Tibial nerve (tissue), 4 donors: ENCODE measurements around the gene PHF2. TPM values are rescaled to one million over a fixed set of nuclear protein-coding genes. Genes with fewer than 3 reads are reported as not detected.
A peak's percentile ranks its signal among the peaks of the same experiment; 100 is the strongest.
"Not testable (repeated sequence)": the region's sequence is repeated elsewhere in the genome, so short reads cannot be mapped to it uniquely, and the experiment has no call there.

Experiments used
- DNase-seq, 2 donors: peaks; one replicate each; pipeline ENCODE4 v3.0.0-alpha.2; 2019; ENCODE audit warnings: low spot score in 2 of 2
- H3K27ac ChIP-seq, 4 donors: fragments of 200-600 bp; sonication (generic) in 3 of 4; one replicate each; pipeline ENCODE4 v1.5.1; 2017 to 2019; ENCODE audit warnings: mild to moderate bottlenecking in 1 of 4
- H3K27me3 ChIP-seq, 2 donors: fragments of 200-600 bp; sonication (generic) in 1 of 2; one replicate each; pipeline versions ENCODE4 v1.5.1 to v1.6.0; 2017 to 2019
- H3K36me3 ChIP-seq, 3 donors: fragments of 200-600 bp; sonication (generic); one replicate each; pipeline ENCODE4 v1.5.1; 2018 to 2019
- H3K4me1 ChIP-seq, 4 donors: fragments of 200-600 bp; sonication (generic) in 3 of 4; one replicate each; pipeline ENCODE4 v1.5.1; 2017 to 2019
- H3K4me3 ChIP-seq, 4 donors: fragments of 200-600 bp; sonication (generic) in 3 of 4; one replicate each; pipeline ENCODE4 v1.5.1; 2017 to 2019; ENCODE audit warnings: mild to moderate bottlenecking in 1 of 4, moderate library complexity in 1 of 4
- H3K9me3 ChIP-seq, 4 donors: fragments of 200-600 bp; sonication (generic) in 3 of 4; one replicate each; pipeline ENCODE4 v1.5.1; 2017 to 2019
- EP300 ChIP-seq, 2 donors: sonication (generic); formaldehyde crosslinking; IDR thresholded peaks; one replicate each; pipeline ENCODE4 v1.6.1; 2017; ENCODE audit warnings: antibody characterized with exemption in 2 of 2, mild to moderate bottlenecking in 1 of 2
- POLR2A ChIP-seq, 2 donors: fragments of 450-650 bp; IDR thresholded peaks; one replicate each; pipeline ENCODE4 v1.6.1; 2017; ENCODE audit warnings: antibody characterized with exemption in 2 of 2, mild to moderate bottlenecking in 2 of 2, moderate library complexity in 2 of 2
- WGBS, 2 donors: methylation state at CpG; one replicate each; pipeline ENCODE4 v1.1.5; 2018; 5-methylcytosine and 5-hydroxymethylcytosine counted together
- total RNA-seq, 4 donors: library from RNA; depleted of rRNA; stranded (reverse); fragments of >200 nt; gene quantifications; one replicate each; pipeline ENCODE4 v1.1.0, GENCODE V29; 2016
- TF ChIP-seq, protein P1 (sequence below), 5 experiments: fragments of 200-600 bp in 3 of 5; fragments of 450-650 bp in 2 of 5; sonication (generic) in 3 of 5; IDR thresholded peaks; one replicate each; pipeline ENCODE4 v1.5.1; 2016 to 2019; ENCODE audit warnings: antibody characterized with exemption in 5 of 5, mild to moderate bottlenecking in 3 of 5, moderate library complexity in 2 of 5

Gene PHF2
- total RNA-seq, 4 donors from 2014 or later: 36.6 to 41.7 (median 38.6) TPM

DNA sequence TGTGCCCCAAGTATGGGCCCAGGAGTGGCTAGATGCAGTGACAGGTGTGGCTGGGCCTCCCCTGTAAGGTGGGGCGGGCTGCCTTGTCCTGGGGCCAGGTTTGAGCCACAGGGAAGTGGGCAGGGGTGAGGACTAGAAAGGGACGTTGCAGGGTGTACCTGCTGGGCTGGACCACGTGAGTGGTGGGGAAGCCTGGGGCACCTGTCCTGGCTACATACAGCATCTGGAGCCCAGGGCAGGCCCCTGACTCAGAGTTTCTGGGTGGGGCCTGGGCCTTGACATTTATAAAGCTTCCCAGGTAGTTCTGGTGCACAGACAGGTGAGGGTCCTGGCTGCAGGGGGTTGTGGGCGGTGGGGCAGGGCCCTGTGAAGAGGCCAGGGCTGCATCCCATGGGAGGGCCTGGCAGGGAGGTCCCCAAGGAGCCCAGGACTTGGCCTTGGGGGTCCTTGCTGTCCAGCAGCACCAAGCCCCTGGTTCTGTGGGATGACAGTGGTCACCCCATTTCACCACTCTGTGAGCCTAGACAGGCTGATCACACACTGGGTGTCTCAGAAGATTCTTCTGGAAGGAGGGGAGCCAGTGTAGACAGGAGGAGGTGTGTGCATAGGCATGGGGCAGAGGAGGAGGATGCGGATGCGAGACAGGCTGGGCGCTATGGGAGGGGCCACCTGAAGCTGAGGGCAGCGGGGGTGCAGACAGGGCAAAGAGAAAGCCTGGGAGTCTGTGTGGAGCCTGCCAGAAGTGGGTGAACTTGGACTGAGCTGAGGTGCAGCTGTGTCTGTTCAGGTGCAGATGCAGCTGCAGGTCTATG is 94.0 kb downstream of the PHF2 start:
- Histone ChIP-seq H3K27ac (no peak overlapping the region), H3K9me3 (no peaks in the 10 kb centered on the region), H3K36me3 (peaks cover 3 to 60% (median 4%) of the 10 kb centered on the region in 3 donors), H3K27me3 (no peaks in the 10 kb centered on the region), H3K4me1 (no peaks in the 10 kb centered on the region), H3K4me3 (no peak overlapping the region)
- peak in 1 of 2 donors; percentile 4 for DNase-seq
- TF ChIP-seq POLR2A (IDR thresholded peaks at IDR 0.05) (no peak), EP300 (IDR thresholded peaks at IDR 0.05) (no peak)
- TF ChIP-seq, protein P1, sequence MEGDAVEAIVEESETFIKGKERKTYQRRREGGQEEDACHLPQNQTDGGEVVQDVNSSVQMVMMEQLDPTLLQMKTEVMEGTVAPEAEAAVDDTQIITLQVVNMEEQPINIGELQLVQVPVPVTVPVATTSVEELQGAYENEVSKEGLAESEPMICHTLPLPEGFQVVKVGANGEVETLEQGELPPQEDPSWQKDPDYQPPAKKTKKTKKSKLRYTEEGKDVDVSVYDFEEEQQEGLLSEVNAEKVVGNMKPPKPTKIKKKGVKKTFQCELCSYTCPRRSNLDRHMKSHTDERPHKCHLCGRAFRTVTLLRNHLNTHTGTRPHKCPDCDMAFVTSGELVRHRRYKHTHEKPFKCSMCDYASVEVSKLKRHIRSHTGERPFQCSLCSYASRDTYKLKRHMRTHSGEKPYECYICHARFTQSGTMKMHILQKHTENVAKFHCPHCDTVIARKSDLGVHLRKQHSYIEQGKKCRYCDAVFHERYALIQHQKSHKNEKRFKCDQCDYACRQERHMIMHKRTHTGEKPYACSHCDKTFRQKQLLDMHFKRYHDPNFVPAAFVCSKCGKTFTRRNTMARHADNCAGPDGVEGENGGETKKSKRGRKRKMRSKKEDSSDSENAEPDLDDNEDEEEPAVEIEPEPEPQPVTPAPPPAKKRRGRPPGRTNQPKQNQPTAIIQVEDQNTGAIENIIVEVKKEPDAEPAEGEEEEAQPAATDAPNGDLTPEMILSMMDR (IDR thresholded peaks at IDR 0.05): no peak
- 77 to 82% methylated on average over 7 to 8 of the region's 8 CpGs for WGBS, 2 donors

DNA sequence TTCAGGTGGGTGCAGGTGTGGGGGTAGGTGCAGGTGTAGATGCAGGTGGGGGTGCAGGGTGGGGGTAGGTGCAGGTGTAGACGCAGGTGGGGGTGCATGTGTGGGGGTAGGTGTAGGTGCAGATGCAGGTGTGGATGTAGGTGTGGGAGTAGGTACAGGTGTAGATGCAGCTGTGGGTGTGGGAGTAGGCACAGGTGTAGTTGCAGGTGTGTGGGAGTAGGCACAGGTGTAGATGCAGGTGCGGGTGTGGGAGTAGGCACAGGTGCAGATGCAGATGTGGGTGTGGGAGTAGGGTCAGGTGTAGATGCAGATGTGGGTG is 94.6 kb downstream of the PHF2 start:
- DNase-seq: peak in 1 of 2 donors; percentile 8
- H3K4me3 ChIP-seq: no peak overlapping the region
- WGBS, 2 donors: 85 to 94% methylated on average over 2 of the region's 2 CpGs

DNA sequence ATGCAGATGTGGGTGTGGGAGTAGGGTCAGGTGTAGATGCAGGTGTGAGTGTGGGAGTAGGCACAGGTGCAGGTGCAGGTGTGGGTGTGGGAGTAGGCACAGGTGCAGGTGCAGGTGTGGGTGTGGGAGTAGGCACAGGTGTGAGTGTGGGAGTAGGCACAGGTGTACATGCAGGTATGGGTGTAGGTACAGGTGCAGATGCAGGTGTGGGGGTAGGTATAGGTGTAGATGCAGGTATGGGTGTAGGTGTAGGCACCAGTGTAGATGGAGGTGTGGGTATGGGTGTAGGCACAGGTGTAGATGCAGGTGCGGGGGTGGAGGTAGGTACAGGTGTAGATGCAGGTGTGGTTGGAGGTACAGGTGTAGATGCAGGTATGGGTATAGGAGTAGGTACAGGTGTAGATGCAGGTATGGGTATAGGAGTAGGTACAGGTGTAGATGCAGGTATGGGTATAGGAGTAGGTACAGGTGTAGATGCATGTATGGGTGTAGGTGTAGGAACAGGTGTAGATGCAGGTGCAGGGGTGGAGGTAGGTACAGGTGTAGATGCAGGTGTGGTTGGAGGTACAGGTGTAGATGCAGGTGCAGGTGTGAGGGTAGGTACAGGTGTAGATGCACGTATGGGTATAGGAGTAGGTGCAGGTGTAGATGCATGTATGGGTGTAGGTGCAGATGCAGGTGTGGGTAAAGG is 96.1 kb downstream of the PHF2 start:
- H3K27me3 ChIP-seq, H3K4me3 ChIP-seq, H3K27ac ChIP-seq, DNase-seq, H3K4me1 ChIP-seq, H3K9me3 ChIP-seq: not testable (repeated sequence)
- 87 to 97% methylated on average over 2 of the region's 2 CpGs for WGBS, 2 donors
- peaks cover 0 to 60% (median 4%) of the 10 kb centered on the region in 3 donors for H3K36me3 ChIP-seq

More for the DNA sequence above, 94.6 kb downstream of the PHF2 start:
- no peaks in the 10 kb centered on the region for H3K27me3 ChIP-seq
- H3K4me1 ChIP-seq: no peaks in the 10 kb centered on the region
- no peak overlapping the region for H3K27ac ChIP-seq
- TF ChIP-seq EP300 (IDR thresholded peaks at IDR 0.05): no peak
- H3K36me3 ChIP-seq: peaks cover 3 to 60% (median 4%) of the 10 kb centered on the region in 3 donors
- H3K9me3 ChIP-seq: no peaks in the 10 kb centered on the region

DNA sequence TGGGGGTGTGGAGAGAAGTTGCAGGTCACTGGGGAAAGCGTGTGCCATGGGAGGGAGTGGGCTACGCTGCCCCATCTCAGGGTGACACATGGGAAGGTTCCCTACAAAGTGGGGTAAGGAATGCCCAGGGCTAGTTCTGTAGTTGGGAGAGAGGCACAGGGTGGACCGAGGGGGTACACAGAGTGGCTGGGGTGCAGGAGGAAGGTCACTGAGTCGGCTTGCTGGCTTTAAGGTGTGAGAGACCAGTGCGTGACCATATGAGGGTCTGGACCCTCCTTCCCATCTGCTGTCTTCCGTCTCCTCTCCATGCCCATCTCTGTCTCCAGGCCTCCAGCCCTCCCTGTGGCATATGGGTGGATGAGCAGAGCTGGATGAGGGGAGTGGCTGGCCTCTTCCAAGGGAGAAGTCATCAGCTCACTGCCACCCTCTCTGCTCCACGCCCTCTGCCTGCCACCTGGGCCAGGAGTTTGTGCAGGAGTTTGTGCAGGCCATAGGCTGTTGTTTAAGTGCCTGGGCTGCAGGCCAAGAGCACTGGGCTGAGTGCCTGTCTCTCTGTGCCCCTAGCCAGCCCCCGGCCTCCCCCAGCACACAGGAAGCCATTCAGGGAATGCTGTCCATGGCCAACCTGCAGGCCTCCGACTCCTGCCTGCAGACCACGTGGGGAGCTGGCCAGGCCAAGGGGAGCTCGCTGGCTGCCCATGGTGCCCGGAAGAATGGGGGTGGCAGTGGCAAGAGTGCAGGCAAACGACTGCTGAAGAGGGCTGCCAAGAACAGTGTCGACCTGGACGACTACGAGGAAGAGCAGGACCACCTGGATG is 96.8 kb downstream of the PHF2 start:
- Histone ChIP-seq H3K4me3 (no peak overlapping the region), H3K27ac (no peak overlapping the region), H3K36me3 (peaks cover 0 to 63% (median 4%) of the 10 kb centered on the region in 3 donors), H3K27me3 (no peaks in the 10 kb centered on the region), H3K4me1 (no peaks in the 10 kb centered on the region), H3K9me3 (no peaks in the 10 kb centered on the region)
- no peak for DNase-seq
- WGBS, 2 donors: 77 to 80% methylated on average over 16 of the region's 16 CpGs
- TF ChIP-seq, protein P1 (IDR thresholded peaks at IDR 0.05): no peak
- no peak for TF ChIP-seq POLR2A (IDR thresholded peaks at IDR 0.05)
- TF ChIP-seq EP300 (IDR thresholded peaks at IDR 0.05): no peak

DNA sequence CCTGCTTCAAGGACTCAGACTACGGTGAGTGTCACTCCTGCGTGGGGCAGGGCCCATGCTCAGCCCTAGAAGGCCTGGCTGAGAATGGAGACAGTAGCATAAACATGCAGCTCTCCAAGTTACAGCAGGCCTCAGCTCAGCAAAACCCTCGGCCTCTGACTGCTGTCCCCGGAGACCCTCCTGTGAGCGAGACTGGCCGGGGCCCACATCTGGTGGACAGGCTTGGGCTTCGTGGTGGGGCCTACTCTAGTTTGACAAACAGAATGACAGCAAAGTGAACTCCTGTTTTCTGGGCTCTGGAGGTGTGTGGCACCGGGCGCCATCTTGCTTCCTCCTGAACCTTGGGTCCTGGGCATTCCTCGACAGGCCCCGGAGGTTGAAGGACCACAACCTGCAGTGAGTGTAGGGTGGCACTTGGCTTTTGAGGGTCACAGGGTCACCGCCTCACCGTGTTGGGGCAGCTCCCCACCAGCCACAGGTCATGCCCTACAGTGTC is 97.5 kb downstream of the PHF2 start:
- peaks cover 0 to 61% (median 4%) of the 10 kb centered on the region in 3 donors for H3K36me3 ChIP-seq
- H3K4me3 ChIP-seq: no peak overlapping the region
- no peaks in the 10 kb centered on the region for H3K27me3 ChIP-seq
- TF ChIP-seq, protein P1 (IDR thresholded peaks at IDR 0.05): no peak
- TF ChIP-seq EP300 (IDR thresholded peaks at IDR 0.05) (no peak), POLR2A (IDR thresholded peaks at IDR 0.05) (no peak)
- no peak overlapping the region for H3K27ac ChIP-seq
- H3K9me3 ChIP-seq: no peaks in the 10 kb centered on the region
- no peaks in the 10 kb centered on the region for H3K4me1 ChIP-seq
- 83 to 87% methylated on average over 9 to 13 of the region's 13 CpGs for WGBS, 2 donors
- DNase-seq: no peak
